IMR-90 (cell line): ENCODE results near the gene SYT5.

ENCODE experiments used
- CTCF ChIP-seq: conservative IDR thresholded peaks from 2 replicates; pipeline ENCODE4 v1.5.1; 2012; ENCODE audit warnings: mild to moderate bottlenecking, low read depth, low read length, improper control_type of control experiment
- POLR2A ChIP-seq: IDR thresholded peaks from 2 replicates; pipeline ENCODE4 v1.6.1; 2012; ENCODE audit warnings: mild to moderate bottlenecking, low read depth, low read length

DNA sequence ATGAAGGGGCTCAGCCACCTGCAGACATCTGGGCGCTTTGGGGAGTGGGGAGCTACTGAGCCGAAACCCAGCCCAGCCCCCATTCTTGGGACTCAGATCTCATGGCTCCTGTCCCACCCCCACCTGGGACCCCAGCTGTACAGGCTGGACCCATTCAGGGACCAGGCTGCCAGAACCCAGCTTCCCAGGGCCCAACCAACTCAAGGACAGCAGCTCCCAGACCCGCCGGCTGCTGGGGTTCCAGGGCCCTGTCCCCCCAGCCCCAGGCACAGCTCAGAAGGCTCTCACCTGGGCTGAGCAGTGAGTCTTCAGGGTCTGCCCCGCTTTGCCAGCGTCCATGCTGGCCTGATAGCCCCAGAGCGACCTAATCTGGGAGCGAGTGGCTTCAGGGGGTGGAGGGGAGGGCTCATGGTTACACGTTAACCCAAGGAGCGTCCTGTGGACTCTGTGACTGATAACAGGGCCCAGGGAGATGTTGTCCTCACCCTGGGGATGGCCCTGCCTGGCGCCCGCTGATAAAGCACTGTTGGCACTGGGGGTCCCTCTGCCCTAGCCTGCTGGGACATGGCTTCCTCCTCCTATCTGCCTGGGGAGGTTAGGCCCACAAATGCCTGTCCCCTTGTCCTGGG is 48.4 kb upstream of the SYT5 start, which contains the start of gene TMEM86B:
- TF ChIP-seq CTCF (no peak), POLR2A (no peak)
